Measurements from ENCODE around the gene HDDC2. TPM values are rescaled to one million over a fixed set of nuclear protein-coding genes. Genes with fewer than 3 reads are reported as not detected.

HDDC2 gene
- total RNA-seq, 1 experiment from 2014 or later, result 96.8 TPM

GRCh38 chr6:125255201-125255600 lies 46.6 kb downstream of the HDDC2 start:
- BruUV-seq (replicated peaks), result no TSS peak
- Histone ChIP-seq H3K27me3 (ENCODE audit: low read length) (no peaks in the 10 kb centered on the region), H3K79me2 (ENCODE audit: low read length) (no peaks in the 10 kb centered on the region), H4K20me1 (ENCODE audit: low read length) (no peaks in the 10 kb centered on the region), H3K27ac (ENCODE audit: low read length) (no peak overlapping the region), H3K9me3 (ENCODE audit: low read length) (no peaks in the 10 kb centered on the region), H3K9ac (ENCODE audit: low read length) (no peak overlapping the region), H3K4me3 (ENCODE audit: low read length) (no peak overlapping the region), H3K4me1 (ENCODE audit: insufficient read depth, low read length) (peaks cover 26% of the 10 kb centered on the region), H3K36me3 (ENCODE audit: low read depth, low read length) (no peaks in the 10 kb centered on the region), H3K9me2 (replicated peaks; ENCODE audit: low read length) (no peaks in the 10 kb centered on the region), H3K4me2 (ENCODE audit: low read length) (no peak overlapping the region), H2AFZ (ENCODE audit: low read length) (no peak overlapping the region), H3F3A (ENCODE audit: low read length, unreplicated experiment) (no peaks in the 10 kb centered on the region)
- peak; percentile 41 for DNase-seq
- TF ChIP-seq EZH2 (IDR thresholded peaks at IDR 0.05; ENCODE audit: low read length, unreplicated experiment), result no peak
- no peak for TF ChIP-seq CTCF (conservative IDR thresholded peaks at IDR 0.05; ENCODE audit: low read depth, low read length)
- TF ChIP-seq EZH2phosphoT487 (IDR thresholded peaks at IDR 0.05; ENCODE audit: borderline replicate concordance, low read length), result no peak
- ChIA-PET CTCF (no interaction called here), POLR2A (ENCODE audit: unreplicated experiment) (no interaction called here)
- peak; percentile 49 for ATAC-seq
- intact Hi-C loops (cut with micrococcal nuclease), result loop anchor here (5.0 kb wide), 1 partner anchor 53 kb away; no protein-coding TSS in a partner anchor

- no peaks in the 10 kb centered on the region for H3F3A ChIP-seq (ENCODE audit: low read length, unreplicated experiment)
- POLR2A ChIA-PET (ENCODE audit: unreplicated experiment), result no interaction called here
- no peaks in the 10 kb centered on the region for H4K20me1 ChIP-seq (ENCODE audit: low read length)
- no peak for ATAC-seq
- no peak overlapping the region for H3K4me2 ChIP-seq (ENCODE audit: low read length)
- no peak overlapping the region for H2AFZ ChIP-seq (ENCODE audit: low read length)
- no peaks in the 10 kb centered on the region for H3K9me3 ChIP-seq (ENCODE audit: low read length)
- no peak for DNase-seq
- no TSS peak for BruUV-seq (replicated peaks)
- no peak overlapping the region for H3K9ac ChIP-seq (ENCODE audit: low read length)
- peaks cover 19% of the 10 kb centered on the region for H3K4me1 ChIP-seq (ENCODE audit: insufficient read depth, low read length)
- H3K4me3 ChIP-seq (ENCODE audit: low read length), result no peak overlapping the region
- H3K36me3 ChIP-seq (ENCODE audit: low read depth, low read length), result no peaks in the 10 kb centered on the region
- TF ChIP-seq CTCF (conservative IDR thresholded peaks at IDR 0.05; ENCODE audit: low read depth, low read length) (no peak), EZH2phosphoT487 (IDR thresholded peaks at IDR 0.05; ENCODE audit: borderline replicate concordance, low read length) (no peak), EZH2 (IDR thresholded peaks at IDR 0.05; ENCODE audit: low read length, unreplicated experiment) (no peak)
- intact Hi-C loops (cut with micrococcal nuclease), result no loop called here
- CTCF ChIA-PET, result no interaction called here
- H3K79me2 ChIP-seq (ENCODE audit: low read length), result no peaks in the 10 kb centered on the region
- H3K9me2 ChIP-seq (replicated peaks; ENCODE audit: low read length), result no peaks in the 10 kb centered on the region
- H3K27ac ChIP-seq (ENCODE audit: low read length), result no peak overlapping the region
- H3K27me3 ChIP-seq (ENCODE audit: low read length), result no peaks in the 10 kb centered on the region
Observed at GRCh38 chr6:125254321-125254720, 47.4 kb downstream of the HDDC2 start.

- Histone ChIP-seq H4K20me1 (ENCODE audit: low read length) (no peaks in the 10 kb centered on the region), H3K9me3 (ENCODE audit: low read length) (no peaks in the 10 kb centered on the region), H3F3A (ENCODE audit: low read length, unreplicated experiment) (no peaks in the 10 kb centered on the region), H3K9me2 (replicated peaks; ENCODE audit: low read length) (no peaks in the 10 kb centered on the region), H3K9ac (ENCODE audit: low read length) (no peak overlapping the region), H3K27ac (ENCODE audit: low read length) (no peak overlapping the region), H3K36me3 (ENCODE audit: low read depth, low read length) (no peaks in the 10 kb centered on the region), H3K4me3 (ENCODE audit: low read length) (no peak overlapping the region), H3K4me2 (ENCODE audit: low read length) (no peak overlapping the region), H3K4me1 (ENCODE audit: insufficient read depth, low read length) (peaks cover 14% of the 10 kb centered on the region), H3K27me3 (ENCODE audit: low read length) (no peaks in the 10 kb centered on the region), H3K79me2 (ENCODE audit: low read length) (no peaks in the 10 kb centered on the region), H2AFZ (ENCODE audit: low read length) (no peak overlapping the region)
- no peak for ATAC-seq
- BruUV-seq (replicated peaks), result no TSS peak
- no peak for TF ChIP-seq EZH2phosphoT487 (IDR thresholded peaks at IDR 0.05; ENCODE audit: borderline replicate concordance, low read length)
- no peak for TF ChIP-seq CTCF (conservative IDR thresholded peaks at IDR 0.05; ENCODE audit: low read depth, low read length)
- no peak for TF ChIP-seq EZH2 (IDR thresholded peaks at IDR 0.05; ENCODE audit: low read length, unreplicated experiment)
- no peak for DNase-seq
- intact Hi-C loops (cut with micrococcal nuclease), result no loop called here
- CTCF ChIA-PET, result no interaction called here
- POLR2A ChIA-PET (ENCODE audit: unreplicated experiment), result no interaction called here
Observed at GRCh38 chr6:125253881-125254280, 47.9 kb downstream of the HDDC2 start.
